Adrenal gland (tissue), 5 donors: ENCODE measurements around the gene RNF214.

Experiments used
- CTCF ChIP-seq, 6 experiments: fragments of 450-650 bp in 4 of 6; fragments of 200-600 bp in 2 of 6; sonication (generic) in 1 of 6; IDR thresholded peaks; 1 replicate in 5 of 6; 2 replicates in 1 of 6; pipeline versions ENCODE4 v1.5.1 to v1.8.0; 2016 to 2021; ENCODE audit warnings: antibody characterized with exemption in 6 of 6, mild to moderate bottlenecking in 2 of 6, moderate library complexity in 1 of 6
- POLR2A ChIP-seq, 2 donors: fragments of 450-650 bp; IDR thresholded peaks; one replicate each; pipeline ENCODE4 v1.6.1; 2017; ENCODE audit warnings: antibody characterized with exemption in 2 of 2, mild to moderate bottlenecking in 2 of 2, moderate library complexity in 1 of 2
- donor health status: DM: no; HTN: no; CAD: no.

- TF ChIP-seq CTCF (IDR thresholded peaks at IDR 0.05), result no peak
- TF ChIP-seq POLR2A (IDR thresholded peaks at IDR 0.05), result no peak
These were observed 11.9 kb upstream of the RNF214 start for GRCh38 chr11:117220568-117220967.
